DOHH2 (cell line): ENCODE measurements around the gene NEK3.
"Not testable (repeated sequence)": the region's sequence is repeated elsewhere in the genome, so short reads cannot be mapped to it uniquely, and the experiment has no call there.

Experiments
- H3F3A ChIP-seq: fragments of 200-600 bp; sonication (generic), shearing (Covaris generic); 2 replicates; pipeline ENCODE4 v1.6.0; 2016; ENCODE audit warnings: antibody characterized with exemption, mild to moderate bottlenecking; ENCODE audit not compliant: control insufficient read depth, insufficient read depth
- H3K27ac ChIP-seq: fragments of 200-600 bp; sonication (generic); 2 replicates; pipeline ENCODE4 v1.5.1; 2014; ENCODE audit warnings: low read depth, mild to moderate bottlenecking, low read length, moderate library complexity
- H3K27me3 ChIP-seq: fragments of 200-600 bp; sonication (generic); 2 replicates; pipeline ENCODE4 v1.6.1; 2014; ENCODE audit warnings: mild to moderate bottlenecking, low read length, mixed read lengths; ENCODE audit not compliant: control insufficient read depth
- H3K36me3 ChIP-seq: fragments of 200-600 bp; sonication (generic); 2 replicates; pipeline ENCODE4 v1.6.1; 2014; ENCODE audit warnings: mild to moderate bottlenecking, low read length, moderate library complexity, mixed read lengths; ENCODE audit not compliant: control insufficient read depth
- H3K4me1 ChIP-seq: fragments of 200-600 bp; sonication (generic); 2 replicates; pipeline ENCODE4 v1.6.1; 2014; ENCODE audit warnings: mild to moderate bottlenecking, low read length, mixed read lengths; ENCODE audit not compliant: control insufficient read depth
- H3K4me2 ChIP-seq: fragments of 200-600 bp; sonication (generic); 2 replicates; pipeline ENCODE4 v1.6.0; 2014; ENCODE audit warnings: mild to moderate bottlenecking, low read length, moderate library complexity
- H3K4me3 ChIP-seq: fragments of 200-600 bp; sonication (generic); 2 replicates; pipeline ENCODE4 v1.5.1; 2014; ENCODE audit warnings: mild to moderate bottlenecking, low read length, mixed read lengths
- H3K79me2 ChIP-seq: fragments of 200-600 bp; sonication (generic); 2 replicates; pipeline ENCODE4 v1.6.1; 2014; ENCODE audit warnings: mild to moderate bottlenecking, low read length, mixed read lengths; ENCODE audit not compliant: control insufficient read depth
- H3K9me2 ChIP-seq: fragments of 200-600 bp; sonication (generic); replicated peaks from 2 replicates; pipeline ENCODE4 v1.6.1; 2014; ENCODE audit warnings: mild to moderate bottlenecking, low read length, mixed read lengths; ENCODE audit not compliant: control insufficient read depth
- H3K9me3 ChIP-seq: fragments of 200-600 bp; sonication (generic); 2 replicates; pipeline ENCODE4 v1.6.1; 2014; ENCODE audit warnings: antibody characterized with exemption, low read length, mixed read lengths; ENCODE audit not compliant: control insufficient read depth, insufficient read depth
- H4K20me1 ChIP-seq: fragments of 200-600 bp; sonication (generic); 2 replicates; pipeline ENCODE4 v1.6.0; 2014; ENCODE audit warnings: low read depth, mild to moderate bottlenecking, antibody characterized with exemption, low read length, moderate library complexity; ENCODE audit not compliant: control insufficient read depth, insufficient read depth
- CTCF ChIP-seq: fragments of 200-600 bp; sonication (generic); IDR thresholded peaks from one replicate; pipeline ENCODE4 v1.5.1; 2014; ENCODE audit warnings: antibody characterized with exemption, mild to moderate bottlenecking, low read depth, low read length; ENCODE audit not compliant: poor library complexity, severe bottlenecking
- EZH2phosphoT487 ChIP-seq: fragments of 200-600 bp; sonication (generic); IDR thresholded peaks from 2 replicates; pipeline ENCODE4 v1.6.1; 2017; ENCODE audit warnings: borderline replicate concordance, mild to moderate bottlenecking, antibody characterized with exemption, low read length, moderate library complexity, mixed read lengths

The NEK3 gene

DNA sequence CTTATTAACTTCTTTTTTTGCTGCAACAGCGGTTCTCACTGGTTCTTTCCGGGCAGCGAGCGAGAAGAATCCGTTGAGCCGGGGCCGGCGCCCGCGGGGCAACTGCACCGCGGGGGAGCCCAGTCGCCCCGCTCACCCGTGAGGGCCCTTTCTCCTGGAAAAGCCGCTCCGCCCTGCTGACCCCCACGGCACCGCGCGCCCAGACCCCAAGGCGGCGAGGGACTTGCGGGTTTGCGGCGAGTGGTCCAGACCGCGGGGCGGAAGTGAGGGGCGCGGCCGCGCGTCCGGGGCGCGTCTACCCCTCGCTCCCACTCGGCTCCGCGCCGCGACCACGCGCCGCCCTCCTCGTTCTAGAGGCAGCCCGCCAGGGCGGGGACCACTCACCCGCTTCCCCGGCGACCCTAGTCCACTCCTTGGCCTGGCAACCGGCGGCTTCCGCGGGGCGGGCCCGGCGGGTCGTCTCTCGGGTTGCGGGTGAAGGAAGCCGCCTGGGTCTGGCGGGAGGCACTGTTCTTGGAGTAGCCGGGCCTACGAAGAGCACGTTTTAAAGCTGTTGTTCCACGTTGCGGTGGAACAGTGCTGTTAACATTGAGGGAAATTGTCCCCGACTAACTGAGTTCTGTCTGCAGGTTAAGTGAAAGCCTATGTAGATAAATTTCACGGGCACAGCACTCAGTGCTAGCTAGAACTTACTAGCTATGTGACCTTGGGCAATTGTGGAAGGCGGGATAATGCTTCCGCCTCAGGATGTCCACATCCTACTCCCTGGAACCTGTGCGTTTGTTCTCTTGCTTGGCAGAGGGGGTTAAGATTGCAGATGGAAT is at the start of gene NEK3:
Gene NEK3, minus strand, starts transcription at position 439 of the 824 bp plus-strand sequence. CDS start 3,406 bp downstream, outside the sequence.
- no peaks in the 10 kb centered on the region for H3K79me2 ChIP-seq
- peaks cover 17% of the 10 kb centered on the region for H3K4me1 ChIP-seq
- H3K9me2 ChIP-seq = no peaks in the 10 kb centered on the region
- H3K4me2 ChIP-seq = peak within 1 kb of the TSS; percentile 87
- no peaks in the 10 kb centered on the region for H3F3A ChIP-seq
- H3K27ac ChIP-seq = no peak within 1 kb of the TSS
- H3K36me3 ChIP-seq = no peaks in the 10 kb centered on the region
- no peaks in the 10 kb centered on the region for H3K9me3 ChIP-seq
- peaks cover 26% of the 10 kb centered on the region for H3K27me3 ChIP-seq
- no peak for TF ChIP-seq EZH2phosphoT487
- TF ChIP-seq CTCF = no peak
- no peaks in the 10 kb centered on the region for H4K20me1 ChIP-seq
- H3K4me3 ChIP-seq = peak within 1 kb of the TSS; percentile 82

DNA sequence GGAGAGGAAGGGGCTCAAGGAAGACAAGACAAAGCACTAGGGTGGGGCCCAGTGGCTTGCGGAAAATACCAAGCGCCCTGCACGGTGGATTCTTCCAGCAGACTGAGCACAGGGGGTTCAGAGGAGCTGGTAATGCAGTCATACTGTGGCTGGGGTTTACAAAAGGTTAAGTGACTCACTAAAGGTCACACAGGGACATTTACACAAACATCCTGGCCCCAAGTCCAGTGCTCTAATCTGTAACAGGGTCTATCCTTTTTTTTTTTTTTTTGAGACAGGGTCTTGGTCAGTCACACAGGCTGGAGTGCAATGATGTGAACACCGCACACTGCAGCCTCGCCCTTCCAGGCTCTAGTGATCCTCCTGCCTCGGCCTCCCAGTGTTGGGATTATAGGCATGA is 49.0 kb upstream of the NEK3 start:
- H3K27me3 ChIP-seq, H3K27ac ChIP-seq, H3K9me3 ChIP-seq, H3K4me1 ChIP-seq, H3K4me3 ChIP-seq, H3K4me2 ChIP-seq, H4K20me1 ChIP-seq, H3K9me2 ChIP-seq, H3K79me2 ChIP-seq, H3F3A ChIP-seq, H3K36me3 ChIP-seq: not testable (repeated sequence)

GRCh38 chr13:52207896-52208295 is 48.5 kb upstream of the NEK3 start:
- H3K4me2 ChIP-seq, H3K4me1 ChIP-seq, H3K27ac ChIP-seq, H3K27me3 ChIP-seq, H4K20me1 ChIP-seq, H3K79me2 ChIP-seq, H3K9me3 ChIP-seq, H3K9me2 ChIP-seq, H3K36me3 ChIP-seq, H3F3A ChIP-seq, H3K4me3 ChIP-seq: not testable (repeated sequence)

DNA sequence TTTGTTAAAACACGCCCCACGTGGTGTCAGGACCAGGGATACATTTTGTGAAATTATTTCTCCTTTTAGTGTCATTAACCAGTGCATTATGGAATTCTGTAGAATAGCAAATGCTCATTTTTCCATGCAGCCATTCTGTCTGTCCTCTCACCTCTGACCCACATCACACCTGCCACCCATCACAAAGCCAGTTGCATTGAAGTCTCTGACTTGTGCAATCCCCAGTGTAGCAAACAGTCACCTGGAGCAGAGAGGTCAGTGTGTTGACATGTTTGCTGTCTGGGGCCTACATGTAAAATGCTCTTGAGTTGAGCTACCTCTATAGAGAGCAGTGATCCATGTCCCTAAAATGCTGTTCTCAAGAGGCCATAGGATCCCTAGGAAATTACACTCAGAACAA is 47.9 kb upstream of the NEK3 start:
- not testable (repeated sequence) for H3K4me1 ChIP-seq, H3K9me3 ChIP-seq, H3K4me2 ChIP-seq, H3K36me3 ChIP-seq, H3K4me3 ChIP-seq, H3K27me3 ChIP-seq, H4K20me1 ChIP-seq, H3K9me2 ChIP-seq, H3K79me2 ChIP-seq, H3F3A ChIP-seq, H3K27ac ChIP-seq

- not testable (repeated sequence) for H3K9me3 ChIP-seq, H3K27me3 ChIP-seq, H3F3A ChIP-seq, H3K9me2 ChIP-seq, H3K4me1 ChIP-seq, H3K27ac ChIP-seq, H4K20me1 ChIP-seq, H3K4me2 ChIP-seq, H3K79me2 ChIP-seq, H3K36me3 ChIP-seq, H3K4me3 ChIP-seq
These were observed 45.1 kb upstream of the NEK3 start for GRCh38 chr13:52204546-52204945.

DNA sequence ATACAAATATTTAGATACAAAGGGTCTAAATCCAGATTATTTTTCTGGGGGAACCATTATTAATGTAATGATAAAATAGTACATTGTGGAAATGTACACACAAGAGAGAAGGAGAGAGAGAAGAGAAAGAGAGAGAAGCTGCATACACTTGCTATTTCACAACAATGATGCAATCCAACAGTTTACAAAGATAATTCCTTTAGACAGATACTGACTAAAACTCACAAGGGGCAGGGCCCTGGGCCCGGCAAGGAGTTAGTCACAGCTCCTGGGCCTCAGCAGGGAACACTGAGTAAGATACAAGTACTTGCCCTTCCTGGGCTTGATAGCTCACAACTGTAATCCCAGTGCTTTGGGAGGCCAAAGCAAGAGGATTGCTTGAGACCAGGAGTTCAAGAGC is 44.5 kb upstream of the NEK3 start:
- not testable (repeated sequence) for H3K27me3 ChIP-seq, H3K27ac ChIP-seq, H3K4me2 ChIP-seq, H3K9me3 ChIP-seq, H3K79me2 ChIP-seq, H3K4me3 ChIP-seq, H3F3A ChIP-seq, H4K20me1 ChIP-seq, H3K4me1 ChIP-seq, H3K9me2 ChIP-seq, H3K36me3 ChIP-seq

- not testable (repeated sequence) for H3K27me3 ChIP-seq, H3K79me2 ChIP-seq, H3K4me3 ChIP-seq, H3K9me2 ChIP-seq, H3K36me3 ChIP-seq, H3K4me2 ChIP-seq, H3K4me1 ChIP-seq, H3F3A ChIP-seq, H4K20me1 ChIP-seq, H3K27ac ChIP-seq, H3K9me3 ChIP-seq
These were observed 43.1 kb upstream of the NEK3 start for GRCh38 chr13:52202506-52202905.
